ENCODE measurements around the gene MYH13. TPM values are rescaled to one million over a fixed set of nuclear protein-coding genes. Genes with fewer than 3 reads are reported as not detected.

MYH13 gene
- total RNA-seq, 1 experiment from 2014 or later: not detected

DNA sequence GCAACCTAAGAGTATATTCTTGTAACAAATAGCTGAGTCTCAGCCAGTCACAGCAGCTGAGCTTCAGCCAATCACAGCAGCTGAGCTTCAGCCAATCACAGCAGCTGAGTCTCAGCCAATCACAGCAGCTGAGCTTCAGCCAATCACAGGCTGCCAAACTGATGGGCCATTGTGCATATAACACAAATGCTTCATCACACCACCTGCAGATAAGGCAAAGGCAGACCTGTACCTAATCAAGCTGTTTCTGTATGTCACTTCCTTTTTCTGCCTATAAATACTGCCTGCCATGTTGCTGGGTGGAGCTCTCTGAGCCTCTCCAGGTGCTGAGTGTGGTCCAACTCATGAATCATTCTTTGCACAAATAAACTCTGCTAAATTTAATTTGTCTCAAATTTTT is 19.9 kb downstream of the MYH13 start:
- no peaks in the 10 kb centered on the region for H4K20me1 ChIP-seq (ENCODE audit: control insufficient read depth, insufficient read depth, insufficient read length)
- DNase-seq: no peak
- no peaks in the 10 kb centered on the region for H3K4me1 ChIP-seq (ENCODE audit: insufficient read depth, low read length)
- no peak overlapping the region for H3T11ph ChIP-seq (ENCODE audit: low read length)
- no peak overlapping the region for H3K4ac ChIP-seq (ENCODE audit: low read depth, low read length)
- H3K14ac ChIP-seq (ENCODE audit: insufficient read depth, low read length): no peak overlapping the region
- H3K79me2 ChIP-seq (ENCODE audit: insufficient read depth, low read length): no peaks in the 10 kb centered on the region
- no peak overlapping the region for H2BK20ac ChIP-seq (ENCODE audit: low read depth, low read length, poor library complexity, severe bottlenecking)
- no peak overlapping the region for H2BK5ac ChIP-seq (ENCODE audit: insufficient read length, low read length)
- H3K4me2 ChIP-seq (ENCODE audit: insufficient read depth, insufficient read length, low read length): no peak overlapping the region
- H3K56ac ChIP-seq (ENCODE audit: insufficient read length, low read depth, low read length): no peak overlapping the region
- no peak overlapping the region for H2BK12ac ChIP-seq (ENCODE audit: insufficient read length, low read depth, low read length)
- Mint-ChIP-seq H3K4me1 (no peaks in the 10 kb centered on the region), H3K27ac (no peak overlapping the region), H3K9me3 (no peaks in the 10 kb centered on the region), H3K4me3 (no peak overlapping the region), H3K27me3 (ENCODE audit: low read depth) (peaks cover 2% of the 10 kb centered on the region; the same call in 1 of the 2 replicates), H3K36me3 (ENCODE audit: insufficient read depth in 1 of 3, low read depth in 3 of 3) (no peaks in the 10 kb centered on the region)
- H3K27me3 ChIP-seq (ENCODE audit: insufficient read depth, low read length): no peaks in the 10 kb centered on the region
- H3K27ac ChIP-seq (ENCODE audit: insufficient read length, low read depth, low read length): no peak overlapping the region
- H3K79me1 ChIP-seq (ENCODE audit: insufficient read depth, low read depth, low read length, poor library complexity, severe bottlenecking): no peaks in the 10 kb centered on the region
- no peak overlapping the region for H4K91ac ChIP-seq (ENCODE audit: insufficient read length, low read depth, low read length)
- no peak overlapping the region for H4K8ac ChIP-seq (replicated peaks; ENCODE audit: insufficient read length, low read depth, low read length)
- H4K5ac ChIP-seq (ENCODE audit: insufficient read length, low read depth, low read length): no peak overlapping the region
- no peak overlapping the region for H2AFZ ChIP-seq (ENCODE audit: low read length)
- no peak overlapping the region for H3K18ac ChIP-seq (ENCODE audit: insufficient read length, low read depth, low read length)
- TF ChIP-seq, protein P1, sequence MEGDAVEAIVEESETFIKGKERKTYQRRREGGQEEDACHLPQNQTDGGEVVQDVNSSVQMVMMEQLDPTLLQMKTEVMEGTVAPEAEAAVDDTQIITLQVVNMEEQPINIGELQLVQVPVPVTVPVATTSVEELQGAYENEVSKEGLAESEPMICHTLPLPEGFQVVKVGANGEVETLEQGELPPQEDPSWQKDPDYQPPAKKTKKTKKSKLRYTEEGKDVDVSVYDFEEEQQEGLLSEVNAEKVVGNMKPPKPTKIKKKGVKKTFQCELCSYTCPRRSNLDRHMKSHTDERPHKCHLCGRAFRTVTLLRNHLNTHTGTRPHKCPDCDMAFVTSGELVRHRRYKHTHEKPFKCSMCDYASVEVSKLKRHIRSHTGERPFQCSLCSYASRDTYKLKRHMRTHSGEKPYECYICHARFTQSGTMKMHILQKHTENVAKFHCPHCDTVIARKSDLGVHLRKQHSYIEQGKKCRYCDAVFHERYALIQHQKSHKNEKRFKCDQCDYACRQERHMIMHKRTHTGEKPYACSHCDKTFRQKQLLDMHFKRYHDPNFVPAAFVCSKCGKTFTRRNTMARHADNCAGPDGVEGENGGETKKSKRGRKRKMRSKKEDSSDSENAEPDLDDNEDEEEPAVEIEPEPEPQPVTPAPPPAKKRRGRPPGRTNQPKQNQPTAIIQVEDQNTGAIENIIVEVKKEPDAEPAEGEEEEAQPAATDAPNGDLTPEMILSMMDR (conservative IDR thresholded peaks at IDR 0.05): no peak
- no peak overlapping the region for H2BK15ac ChIP-seq (ENCODE audit: low read depth, low read length)
- H3K23ac ChIP-seq (ENCODE audit: insufficient read length, low read depth, low read length): no peak overlapping the region
- no peak overlapping the region for H2AK5ac ChIP-seq (ENCODE audit: insufficient read length, low read length)
- no peaks in the 10 kb centered on the region for H3K23me2 ChIP-seq (ENCODE audit: insufficient read length, low read depth, low read length, poor library complexity, severe bottlenecking)
- no peak overlapping the region for H2BK120ac ChIP-seq (ENCODE audit: low read depth, low read length, poor library complexity, severe bottlenecking)
- no peak overlapping the region for H3K9ac ChIP-seq (ENCODE audit: extremely low read depth, insufficient read length, low read length)
- no peaks in the 10 kb centered on the region for H3K9me3 ChIP-seq (ENCODE audit: control insufficient read depth, low read depth, low read length)
